Smooth muscle cell (in vitro differentiated cells): ENCODE data around the gene VIPR1. TPM values are rescaled to one million over a fixed set of nuclear protein-coding genes. Genes with fewer than 3 reads are reported as not detected.

ENCODE experiments used
- DNase-seq: peaks from one replicate; lab custom pipeline; 2025; ENCODE audit not compliant: unreplicated experiment; lab: John Stamatoyannopoulos, UW
- H2AFZ ChIP-seq: fragments of 200-600 bp; sonication (generic); 2 replicates; pipeline ENCODE4 v1.6.0; 2016; ENCODE audit warnings: antibody characterized with exemption, low read depth, mild to moderate bottlenecking
- H3F3A ChIP-seq: fragments of 200-600 bp; sonication (generic); 2 replicates; pipeline ENCODE4 v1.6.0; 2017; ENCODE audit warnings: antibody characterized with exemption, low read depth
- H3K27ac ChIP-seq: fragments of 200-600 bp; sonication (generic); 2 replicates; pipeline ENCODE4 v1.5.1; 2016; ENCODE audit warnings: low read depth, mild to moderate bottlenecking
- H3K27me3 ChIP-seq: fragments of 200-600 bp; sonication (generic); 2 replicates; pipeline ENCODE4 v1.6.1; 2016; ENCODE audit warnings: low read depth, mild to moderate bottlenecking
- H3K36me3 ChIP-seq: fragments of 200-600 bp; sonication (generic); 2 replicates; pipeline ENCODE4 v1.5.1; 2016; ENCODE audit warnings: low read depth
- H3K4me1 ChIP-seq: fragments of 200-600 bp; sonication (generic); 2 replicates; pipeline ENCODE4 v1.5.1; 2016; ENCODE audit warnings: low read depth
- H3K4me2 ChIP-seq: fragments of 200-600 bp; sonication (generic); 2 replicates; pipeline ENCODE4 v1.6.0; 2016; ENCODE audit warnings: mild to moderate bottlenecking
- H3K4me3 ChIP-seq: fragments of 200-600 bp; sonication (generic); 2 replicates; pipeline ENCODE4 v1.5.1; 2016; ENCODE audit warnings: mild to moderate bottlenecking
- H3K79me2 ChIP-seq: fragments of 200-600 bp; sonication (generic); 2 replicates; pipeline ENCODE4 v1.6.0; 2016; ENCODE audit warnings: low read depth, mild to moderate bottlenecking
- H3K9ac ChIP-seq: fragments of 200-600 bp; sonication (generic); 2 replicates; pipeline ENCODE4 v1.6.0; 2016; ENCODE audit warnings: low read depth
- H3K9me3 ChIP-seq: fragments of 200-600 bp; sonication (generic); replicated peaks from 2 replicates; pipeline ENCODE4 v1.5.1; 2016; ENCODE audit warnings: low read depth
- H4K20me1 ChIP-seq: fragments of 200-600 bp; sonication (generic); 2 replicates; pipeline ENCODE4 v1.6.0; 2016; ENCODE audit warnings: low read depth
- CTCF ChIP-seq: fragments of 200-600 bp; sonication (generic); IDR thresholded peaks from 2 replicates; pipeline ENCODE4 v1.5.1; 2017; ENCODE audit warnings: borderline replicate concordance, mild to moderate bottlenecking, antibody characterized with exemption; ENCODE audit not compliant: insufficient read depth, poor library complexity, severe bottlenecking
- WGBS: methylation state at CpG from one replicate; pipeline ENCODE4 v1.1.7; 2016; ENCODE audit warnings: low lambda C conversion rate; 5-methylcytosine and 5-hydroxymethylcytosine counted together
- polyA plus RNA-seq: library from polyadenylated mRNA; unstranded; fragments of >200 nt; fragmentation: Nextera tagmentation; extraction: Ambion mirVana; gene quantifications from 2 replicates; pipeline ENCODE4 v1.2.1, GENCODE V29; 2016
- total RNA-seq: library from RNA; depleted of rRNA; stranded (reverse); fragments of >200 nt; gene quantifications from 2 replicates; pipeline ENCODE4 v1.2.3, GENCODE V29; 2014

The VIPR1 gene
- total and polyA plus RNA-seq, 2 experiments from 2014 or later, result 0.86 to 1.3 TPM

DNA sequence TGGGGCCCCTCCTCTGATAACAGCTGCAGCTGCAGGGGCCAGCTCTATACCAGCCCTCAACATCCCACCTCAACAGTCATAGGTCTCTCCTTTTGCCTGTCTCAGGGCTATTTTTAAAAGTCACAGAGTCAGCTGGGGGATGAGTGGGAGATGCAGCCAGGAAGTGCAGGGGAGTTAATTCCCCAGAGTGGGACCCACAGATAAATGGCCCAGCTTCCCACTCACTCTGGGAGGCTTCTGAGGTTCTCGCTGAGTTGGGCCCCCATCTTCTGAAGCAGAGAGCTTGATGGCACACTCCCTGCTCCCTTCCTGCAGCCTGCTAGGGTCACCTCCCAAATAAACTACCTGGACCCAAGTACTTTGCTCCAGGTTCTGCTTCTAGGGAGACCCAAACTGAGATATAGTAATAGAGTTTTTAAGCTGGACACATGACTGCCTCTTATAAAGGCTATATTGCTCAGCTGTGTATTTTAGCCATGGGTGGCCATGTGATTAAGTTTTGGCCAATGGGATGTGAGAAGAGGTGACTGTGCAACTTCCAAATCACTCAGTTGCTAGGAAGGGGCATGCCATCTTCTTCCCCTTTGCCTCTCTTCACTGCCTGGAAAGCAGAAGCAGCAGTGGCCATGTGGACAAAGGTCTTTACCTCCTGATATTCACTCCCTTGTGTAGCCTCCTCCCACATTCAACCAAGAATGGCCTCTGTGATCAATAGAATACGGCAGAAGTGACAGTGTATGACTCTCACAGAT is 15.5 kb upstream of the VIPR1 start:
- no peak for DNase-seq
- Histone ChIP-seq H3F3A (no peaks in the 10 kb centered on the region), H3K79me2 (no peaks in the 10 kb centered on the region), H3K9me3 (no peaks in the 10 kb centered on the region), H3K27me3 (no peaks in the 10 kb centered on the region), H3K4me1 (no peaks in the 10 kb centered on the region), H3K4me2 (no peak overlapping the region), H3K4me3 (no peak overlapping the region), H3K27ac (no peak overlapping the region), H3K9ac (no peak overlapping the region), H4K20me1 (no peaks in the 10 kb centered on the region), H3K36me3 (no peaks in the 10 kb centered on the region), H2AFZ (no peak overlapping the region)
- TF ChIP-seq CTCF, result no peak
- WGBS, result 78% methylated on average over 2 of the region's 2 CpGs

GRCh38 chr3:42488687-42489086 is 13.8 kb upstream of the VIPR1 start:
- H3K79me2 ChIP-seq, result no peaks in the 10 kb centered on the region
- no peak overlapping the region for H2AFZ ChIP-seq
- H3K36me3 ChIP-seq, result no peaks in the 10 kb centered on the region
- no peak for TF ChIP-seq CTCF
- H3K4me2 ChIP-seq, result no peak overlapping the region
- H4K20me1 ChIP-seq, result no peaks in the 10 kb centered on the region
- no peaks in the 10 kb centered on the region for H3K9me3 ChIP-seq
- no peaks in the 10 kb centered on the region for H3F3A ChIP-seq
- WGBS, result 94% methylated on average over 4 of the region's 4 CpGs
- no peak overlapping the region for H3K9ac ChIP-seq
- no peaks in the 10 kb centered on the region for H3K27me3 ChIP-seq
- no peaks in the 10 kb centered on the region for H3K4me1 ChIP-seq
- no peak overlapping the region for H3K4me3 ChIP-seq
- no peak for DNase-seq
- no peak overlapping the region for H3K27ac ChIP-seq

DNA sequence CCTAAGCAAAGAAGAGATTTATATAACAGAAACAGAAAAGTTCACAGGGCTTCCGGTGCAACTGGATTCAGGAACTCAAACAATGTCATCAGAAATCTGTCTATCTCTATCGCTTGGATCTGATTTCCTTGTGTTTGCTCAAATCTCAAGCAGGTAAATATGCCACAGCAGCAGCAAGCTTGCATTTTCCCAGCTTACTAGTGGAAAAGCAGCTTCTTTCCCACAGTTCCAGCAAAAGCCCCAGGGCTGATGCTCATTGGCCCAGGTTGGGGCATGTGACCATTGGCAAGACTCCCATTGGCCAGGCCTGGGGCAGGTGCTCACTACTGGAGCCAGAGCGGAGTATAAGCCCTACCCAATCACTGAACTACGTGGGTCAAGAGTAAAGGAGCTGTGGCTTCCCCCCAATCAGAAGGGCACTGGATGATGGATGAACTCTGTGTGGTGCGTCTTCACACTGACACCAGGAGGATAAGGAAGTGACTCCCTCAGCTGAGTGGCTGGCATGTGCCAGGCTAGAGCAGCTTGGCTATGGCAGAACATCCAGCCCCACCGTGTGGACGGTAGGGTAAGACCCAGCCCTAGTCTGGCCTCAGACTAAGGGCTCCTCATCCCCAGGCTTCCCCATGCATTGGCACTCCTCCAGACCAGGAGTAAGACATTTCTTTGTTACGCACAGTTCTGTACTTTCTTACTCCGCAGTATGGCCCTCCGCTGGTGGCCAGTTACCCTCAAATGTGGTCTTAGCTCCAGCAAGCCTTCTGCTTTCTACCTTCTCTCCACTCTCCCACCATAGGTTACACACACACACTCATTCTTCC is 13.1 kb upstream of the VIPR1 start:
- no peaks in the 10 kb centered on the region for H3K27me3 ChIP-seq
- no peaks in the 10 kb centered on the region for H3F3A ChIP-seq
- no peak overlapping the region for H3K4me3 ChIP-seq
- H3K4me2 ChIP-seq, result no peak overlapping the region
- no peak overlapping the region for H3K9ac ChIP-seq
- H2AFZ ChIP-seq, result no peak overlapping the region
- H3K79me2 ChIP-seq, result no peaks in the 10 kb centered on the region
- no peak for TF ChIP-seq CTCF
- WGBS, result 93% methylated on average over 10 of the region's 10 CpGs
- DNase-seq, result no peak
- no peaks in the 10 kb centered on the region for H4K20me1 ChIP-seq
- no peaks in the 10 kb centered on the region for H3K4me1 ChIP-seq
- no peak overlapping the region for H3K27ac ChIP-seq
- H3K36me3 ChIP-seq, result no peaks in the 10 kb centered on the region
- no peaks in the 10 kb centered on the region for H3K9me3 ChIP-seq
